ENCODE measurements around the gene ABHD2.
"Not testable (repeated sequence)": the region's sequence is repeated elsewhere in the genome, so short reads cannot be mapped to it uniquely, and the experiment has no call there.

ABHD2 gene

DNA sequence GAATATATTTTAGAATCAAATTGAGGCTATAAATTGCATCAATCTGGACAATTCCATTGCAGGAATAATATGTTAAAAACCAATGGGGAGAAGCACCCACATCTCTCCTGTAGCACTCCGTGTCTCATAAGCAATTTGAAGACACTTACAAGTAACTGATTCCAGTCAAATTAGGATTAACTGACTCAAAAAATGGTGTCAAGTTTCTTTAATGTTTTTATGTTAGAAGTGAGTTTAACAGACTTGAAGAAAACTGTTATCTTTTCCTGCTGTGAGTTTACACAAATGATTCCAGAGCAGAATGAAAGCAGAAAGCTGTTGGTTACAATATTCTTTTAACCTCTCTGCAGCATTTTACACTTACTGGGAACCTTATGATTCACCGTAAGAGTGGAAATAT is 109.9 kb downstream of the ABHD2 start:
- DNase-seq, result no peak

DNA sequence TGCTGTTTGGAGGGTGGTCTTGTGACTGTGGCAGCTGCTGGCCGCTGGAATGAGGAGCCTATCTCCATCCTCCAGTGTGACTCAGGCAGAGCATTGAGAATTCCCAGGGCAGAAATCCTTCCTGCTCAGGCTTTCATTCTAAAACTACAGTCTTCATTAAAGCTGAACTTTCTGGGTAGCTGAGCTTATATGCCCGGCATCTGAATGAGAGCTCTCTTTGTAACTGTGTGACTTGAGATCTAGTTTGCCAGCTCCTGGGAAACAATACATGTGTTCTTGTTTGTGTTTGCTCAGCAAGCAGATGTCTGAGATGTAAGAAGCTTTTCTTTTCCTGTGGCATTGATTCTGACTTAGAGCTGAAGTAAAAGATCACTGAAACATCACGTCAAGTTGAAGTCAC is 110.7 kb downstream of the ABHD2 start:
- DNase-seq, result no peak

DNA sequence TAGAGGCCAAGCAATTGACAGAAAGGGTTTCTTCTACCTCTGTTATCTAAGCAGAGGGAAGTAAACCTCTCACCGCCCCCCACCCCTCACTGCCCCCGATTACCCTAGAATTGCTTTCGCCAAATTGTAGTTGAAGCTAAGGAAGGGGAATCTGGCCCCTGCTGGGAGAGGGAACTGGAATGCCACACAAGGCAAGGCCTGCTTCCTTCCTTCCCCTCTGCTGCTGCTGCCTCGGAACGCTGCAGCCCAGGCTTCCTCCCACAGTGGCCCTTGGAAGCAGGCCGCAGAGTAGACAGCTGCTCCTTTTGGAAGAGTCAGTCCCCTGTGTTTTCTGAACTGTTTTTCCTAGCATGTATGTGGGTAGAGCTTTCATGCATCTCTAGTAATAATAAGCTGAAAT is 111.5 kb downstream of the ABHD2 start:
- no peak for DNase-seq

DNA sequence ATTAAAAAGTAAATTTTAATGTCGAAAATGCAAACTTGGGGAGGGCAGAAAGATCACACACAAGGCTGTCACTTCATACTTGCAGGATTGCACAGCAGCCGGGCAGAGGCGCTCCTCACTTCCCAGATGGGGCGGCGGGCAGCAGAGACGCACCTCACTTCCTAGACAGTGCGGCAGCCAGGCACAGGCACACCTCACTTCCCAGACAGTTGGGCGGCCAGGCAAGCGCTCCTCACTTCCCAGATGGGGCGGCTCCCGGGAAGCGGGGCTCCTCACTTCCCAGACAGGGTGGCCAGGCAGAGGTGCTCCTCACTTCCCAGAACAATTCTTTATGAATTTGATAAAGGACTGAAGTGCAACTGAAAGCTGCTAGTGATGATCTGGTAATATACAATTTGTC is 111.9 kb downstream of the ABHD2 start:
- DNase-seq, result no peak

DNA sequence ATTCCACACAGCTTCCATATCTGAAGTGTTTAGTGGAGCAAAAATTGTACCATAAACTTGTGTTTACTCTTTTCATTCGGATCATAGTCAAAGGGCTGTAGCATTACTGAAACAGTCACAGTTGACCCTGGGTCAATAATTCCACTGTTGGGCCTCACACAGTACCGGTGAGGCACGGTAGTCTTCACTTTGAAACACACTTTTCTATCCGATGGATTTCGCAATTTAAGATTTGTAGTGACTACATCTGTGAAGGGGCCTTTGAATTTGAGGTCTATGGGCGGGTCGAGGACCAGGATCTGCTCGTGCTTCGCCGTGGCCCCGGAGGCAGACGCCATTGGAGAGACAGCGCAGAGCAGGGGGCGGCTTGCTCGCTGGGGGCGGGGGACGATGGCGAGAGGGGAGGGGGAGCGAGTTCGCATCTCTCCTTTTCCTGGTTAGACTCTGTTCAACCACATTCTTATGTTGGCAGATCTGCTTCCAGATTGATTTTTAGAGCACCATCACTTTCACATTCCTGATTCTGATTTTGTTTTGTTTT is 113.3 kb downstream of the ABHD2 start:
- no peak for DNase-seq

DNA sequence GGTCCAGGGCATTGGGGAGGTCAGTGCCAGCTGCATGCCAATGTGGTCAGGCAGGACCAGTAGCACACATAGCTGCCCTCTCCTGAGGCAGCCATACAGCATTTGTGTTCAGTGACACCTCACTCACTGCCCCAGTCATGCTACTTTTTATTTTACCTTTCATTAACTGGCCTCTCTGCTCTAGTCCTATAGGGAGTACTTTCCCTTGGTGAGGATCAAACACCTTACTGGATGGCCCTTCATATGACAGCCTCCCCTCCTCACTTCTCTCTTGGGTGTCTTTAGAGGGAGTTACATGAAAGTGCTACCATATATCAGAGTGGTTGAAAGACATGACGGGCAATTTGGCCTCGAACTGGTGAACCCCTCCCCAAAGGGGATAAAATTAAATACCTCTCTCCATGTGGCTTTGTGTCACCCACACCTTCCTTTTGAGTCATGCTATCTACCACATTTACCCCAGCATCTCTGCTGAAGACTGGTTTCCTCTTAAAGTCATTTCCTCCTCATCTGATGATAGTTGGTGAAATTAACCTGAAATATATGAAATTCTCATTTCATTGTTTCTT is 115.5 kb downstream of the ABHD2 start:
- DNase-seq, result peak; percentile 46

DNA sequence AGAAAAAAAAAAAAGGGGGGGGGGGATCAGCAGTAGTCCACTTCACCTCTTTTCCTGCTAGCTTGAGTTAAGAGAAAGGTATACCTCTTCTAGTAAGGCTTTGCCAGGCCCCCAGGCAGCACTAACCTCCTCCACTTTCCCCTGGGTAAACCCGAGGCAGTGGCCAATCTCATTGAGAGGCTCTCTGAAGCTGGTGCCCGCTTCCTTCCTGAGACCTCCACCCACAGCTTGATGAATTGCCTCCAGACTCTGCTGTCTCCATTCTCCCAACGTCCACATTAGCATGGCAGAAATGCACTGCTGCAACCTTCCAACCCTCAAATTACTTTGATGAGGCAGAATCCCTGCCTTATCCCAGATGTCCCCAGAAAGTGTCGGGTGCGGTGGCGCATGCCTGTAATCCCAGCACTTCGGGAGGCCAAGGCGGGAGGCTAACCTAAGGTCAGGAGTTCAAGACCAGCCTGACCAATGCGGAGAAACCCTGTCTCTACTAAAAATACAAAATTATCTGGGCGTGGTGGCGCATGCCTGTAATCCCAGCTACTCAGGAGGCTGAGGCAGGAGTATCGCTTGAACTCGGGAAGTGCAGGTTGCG is 117.8 kb downstream of the ABHD2 start:
- DNase-seq, result no peak

DNA sequence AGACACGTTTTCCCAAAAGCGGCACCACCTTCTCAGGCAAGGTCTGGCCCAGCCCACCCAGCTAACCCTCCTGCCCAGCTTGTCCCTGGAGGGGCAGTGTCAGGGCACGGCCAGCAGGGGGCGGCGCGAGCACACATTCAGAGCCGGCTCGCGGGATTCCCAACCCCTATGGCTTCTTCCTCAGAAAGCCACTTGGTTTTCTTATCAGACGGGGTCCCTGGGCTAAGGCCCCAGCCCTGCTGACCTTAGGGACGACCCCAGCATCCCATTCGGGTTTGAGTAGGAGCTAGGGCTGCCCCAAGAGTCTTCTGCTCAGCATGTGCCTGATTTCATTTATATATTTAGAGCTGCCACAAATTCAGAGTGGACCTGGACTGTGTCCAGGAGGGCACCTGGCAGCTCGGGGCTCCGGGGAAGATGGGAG is 118.7 kb downstream of the ABHD2 start:
- DNase-seq, result peak; percentile 79

DNA sequence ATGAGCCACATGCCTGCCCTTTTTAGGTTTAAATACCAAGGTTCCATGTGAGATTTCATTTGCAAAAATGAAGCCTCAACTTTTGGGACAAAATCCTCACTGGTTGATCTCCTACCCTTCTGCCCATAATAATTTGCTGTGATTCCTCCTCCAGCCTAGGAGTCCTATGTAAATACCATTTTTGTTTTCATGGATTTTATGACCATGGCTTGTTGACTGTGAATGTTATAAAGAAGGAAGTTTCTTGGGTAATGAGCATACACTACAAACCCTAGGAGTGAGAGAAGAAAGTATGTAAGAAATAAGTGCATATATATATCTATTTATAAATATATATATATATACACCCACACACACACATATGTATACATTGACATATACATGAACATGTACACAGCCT is 120.0 kb downstream of the ABHD2 start:
- DNase-seq, result no peak

DNA sequence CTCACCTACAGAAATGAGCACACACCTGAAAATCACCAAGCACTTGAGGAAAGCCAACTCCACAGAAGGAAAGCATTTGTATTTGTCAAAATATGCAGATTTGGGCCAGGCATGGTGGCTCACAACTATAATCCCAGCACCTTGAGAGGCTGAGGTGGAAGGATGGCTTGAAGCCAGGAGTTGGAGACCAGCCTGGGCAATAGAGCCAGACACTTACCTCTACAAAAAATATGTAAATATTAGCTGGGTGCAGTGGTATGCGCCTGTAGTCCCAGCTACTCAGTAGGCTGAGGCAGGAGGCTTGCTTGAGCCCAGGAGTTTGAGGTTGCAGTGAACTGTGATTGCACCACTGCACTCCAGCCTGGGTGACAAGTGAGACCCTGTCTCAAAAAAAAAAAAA is 120.8 kb downstream of the ABHD2 start:
- DNase-seq, result no peak

DNA sequence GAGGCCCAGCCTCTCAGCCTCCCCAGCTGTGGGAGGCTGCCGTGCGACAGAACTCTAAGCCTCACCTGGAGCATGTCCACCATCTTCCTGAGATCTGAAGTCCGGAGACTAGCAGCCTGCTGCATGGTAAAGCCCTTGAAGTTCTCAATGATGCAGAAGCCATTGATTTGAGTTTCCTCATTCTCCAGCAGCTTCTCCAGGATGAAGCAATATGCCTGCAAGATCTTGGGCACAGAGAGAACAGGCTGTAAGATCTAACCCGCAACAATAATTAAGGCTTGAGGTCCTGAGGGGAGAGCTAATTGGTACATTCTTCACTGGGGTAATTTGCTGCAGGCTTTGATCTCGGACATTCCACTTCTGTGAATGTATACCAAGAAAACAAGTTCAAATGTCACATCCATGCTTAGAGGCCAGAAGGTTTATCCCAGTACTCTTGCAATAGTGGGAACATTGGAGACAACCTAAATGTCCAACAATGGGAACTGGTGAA is 123.5 kb downstream of the ABHD2 start:
- DNase-seq, result no peak

DNA sequence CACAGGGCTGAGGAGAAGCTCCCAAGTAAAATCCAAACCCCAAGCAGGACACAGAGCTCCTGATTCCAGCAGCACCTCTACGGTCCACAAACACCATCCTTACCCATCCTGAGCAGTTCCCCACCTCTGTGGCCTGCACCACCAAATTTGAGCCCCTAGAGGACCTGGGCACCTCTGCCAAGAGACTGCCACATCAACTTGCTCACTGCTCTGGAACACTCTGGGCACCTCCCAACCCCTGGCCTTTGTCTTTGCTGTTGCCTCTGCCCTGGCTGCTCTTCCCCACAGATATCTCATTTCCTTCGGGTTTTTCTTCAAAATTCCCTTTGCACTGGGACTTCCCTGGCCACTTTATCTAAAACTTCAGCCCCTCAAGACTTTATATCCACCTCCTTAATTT is 127.4 kb downstream of the ABHD2 start:
- DNase-seq, result no peak

DNA sequence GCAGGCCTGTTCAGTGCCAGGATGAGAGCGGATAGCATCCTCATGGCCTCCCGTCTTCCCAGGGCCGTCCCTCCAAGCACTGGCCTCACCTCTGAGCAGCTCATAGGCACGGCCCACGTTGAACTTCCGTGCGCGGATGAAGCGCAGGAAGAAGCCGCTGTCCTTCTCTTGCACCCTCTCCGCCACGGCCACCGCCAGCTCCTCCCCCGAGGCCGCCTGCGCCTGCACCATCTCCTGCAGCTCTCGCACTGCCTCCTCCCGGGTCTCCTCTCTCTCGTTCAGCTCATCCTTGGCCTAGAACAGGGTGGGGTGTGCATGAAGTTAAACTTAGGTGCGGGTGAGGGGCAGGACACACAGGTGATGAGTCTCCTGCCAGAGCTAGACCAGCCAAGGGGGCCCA is 128.8 kb downstream of the ABHD2 start:
- no peak for DNase-seq

DNA sequence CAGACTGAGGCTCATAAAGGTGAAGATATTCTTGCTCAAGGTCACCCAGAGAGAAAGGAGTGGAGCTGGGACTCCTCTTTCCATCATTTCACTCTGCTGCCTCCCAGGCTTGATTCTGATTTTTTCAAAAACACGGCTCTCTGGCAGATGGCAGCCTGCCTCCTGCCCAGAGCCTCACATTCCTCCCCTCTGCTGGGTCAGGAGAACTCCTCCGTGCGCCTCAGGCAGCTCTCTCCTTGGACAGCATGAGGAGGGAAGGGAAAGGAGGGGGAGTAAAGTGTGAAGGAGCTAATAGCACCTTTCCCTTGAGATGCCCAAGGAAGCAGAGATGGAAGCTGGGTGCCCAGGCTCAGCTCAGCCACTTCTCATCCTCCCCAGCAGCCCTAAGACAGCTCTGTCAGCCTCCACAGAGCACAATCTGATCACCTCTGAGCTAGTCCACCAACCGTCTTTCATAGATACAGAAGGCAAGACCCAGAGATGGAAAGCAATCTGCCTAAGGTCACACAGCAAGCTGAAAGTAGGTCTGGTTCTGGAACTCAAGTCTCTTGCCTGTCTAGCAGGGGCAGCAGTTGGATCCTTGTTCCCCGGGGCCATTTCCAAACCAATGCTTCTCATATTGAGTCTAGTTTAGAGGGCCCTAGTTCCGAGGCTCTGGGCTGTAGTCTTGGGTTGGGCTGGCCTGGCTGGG is 129.6 kb downstream of the ABHD2 start:
- no peak for DNase-seq

DNA sequence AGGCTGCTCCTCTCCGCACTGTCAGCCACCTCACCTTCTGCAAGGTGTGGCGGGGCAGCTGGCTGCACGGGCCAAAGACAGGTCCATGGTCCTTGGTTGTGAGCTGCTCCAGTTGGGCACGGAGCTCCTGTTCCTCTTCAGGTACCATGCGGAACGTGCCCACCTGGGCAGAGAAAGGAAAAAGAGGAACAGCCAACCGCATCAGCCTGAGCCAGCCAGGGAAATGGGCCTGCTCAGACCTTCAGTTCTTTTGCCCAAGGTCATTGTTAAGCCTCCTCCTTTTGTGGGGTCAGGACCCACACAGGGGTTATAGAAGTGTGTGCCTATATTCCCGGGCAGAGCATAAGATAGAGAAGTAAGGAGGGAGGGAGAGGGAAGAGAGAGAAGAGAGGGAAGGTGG is 130.3 kb downstream of the ABHD2 start:
- no peak for DNase-seq

DNA sequence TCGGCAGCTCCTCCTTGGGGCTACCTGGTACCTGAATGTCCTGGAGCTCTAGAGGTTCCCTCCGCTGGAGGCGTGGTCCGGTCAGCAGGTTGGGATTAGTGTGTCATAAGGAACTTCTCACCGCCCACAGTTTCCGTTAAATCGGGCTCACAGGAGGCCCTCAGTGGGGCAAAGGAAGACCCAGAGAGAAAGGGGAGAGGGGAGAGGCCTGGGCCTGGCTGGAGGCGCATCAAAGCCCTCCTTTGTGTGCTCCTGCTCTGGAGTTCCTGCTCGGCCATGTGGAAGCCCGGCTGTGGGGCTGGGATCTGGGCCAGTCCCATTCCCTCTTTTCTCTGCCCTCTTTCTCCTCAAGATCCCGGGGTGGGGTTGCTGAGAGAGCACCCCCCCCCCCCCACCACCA is 133.3 kb downstream of the ABHD2 start, which contains the start of gene RLBP1:
TSS of gene RLBP1 (minus strand) at position 37 of the 400 bp plus-strand sequence. CDS start 2,604 bp downstream, outside the sequence.
- no peak for DNase-seq

DNA sequence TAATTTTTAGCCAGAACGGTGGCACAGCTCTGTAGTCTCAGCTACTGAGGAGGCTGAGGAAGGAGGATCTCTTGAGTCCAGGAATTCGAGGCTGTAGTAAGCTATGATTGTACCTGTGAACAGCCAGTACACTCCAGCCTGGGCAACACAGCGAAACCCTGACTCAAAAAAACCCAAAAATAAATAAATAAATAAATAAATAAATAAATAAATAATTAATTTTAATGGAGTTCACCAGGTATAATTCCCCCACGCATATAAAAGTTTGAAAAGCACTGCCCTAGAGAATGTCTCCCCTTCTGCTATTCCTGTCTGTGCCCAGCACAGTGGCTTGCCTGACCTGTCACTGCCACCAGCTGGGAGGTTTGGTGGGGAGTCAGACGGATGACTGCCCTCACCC is 137.3 kb downstream of the ABHD2 start:
- no peak for DNase-seq

DNA sequence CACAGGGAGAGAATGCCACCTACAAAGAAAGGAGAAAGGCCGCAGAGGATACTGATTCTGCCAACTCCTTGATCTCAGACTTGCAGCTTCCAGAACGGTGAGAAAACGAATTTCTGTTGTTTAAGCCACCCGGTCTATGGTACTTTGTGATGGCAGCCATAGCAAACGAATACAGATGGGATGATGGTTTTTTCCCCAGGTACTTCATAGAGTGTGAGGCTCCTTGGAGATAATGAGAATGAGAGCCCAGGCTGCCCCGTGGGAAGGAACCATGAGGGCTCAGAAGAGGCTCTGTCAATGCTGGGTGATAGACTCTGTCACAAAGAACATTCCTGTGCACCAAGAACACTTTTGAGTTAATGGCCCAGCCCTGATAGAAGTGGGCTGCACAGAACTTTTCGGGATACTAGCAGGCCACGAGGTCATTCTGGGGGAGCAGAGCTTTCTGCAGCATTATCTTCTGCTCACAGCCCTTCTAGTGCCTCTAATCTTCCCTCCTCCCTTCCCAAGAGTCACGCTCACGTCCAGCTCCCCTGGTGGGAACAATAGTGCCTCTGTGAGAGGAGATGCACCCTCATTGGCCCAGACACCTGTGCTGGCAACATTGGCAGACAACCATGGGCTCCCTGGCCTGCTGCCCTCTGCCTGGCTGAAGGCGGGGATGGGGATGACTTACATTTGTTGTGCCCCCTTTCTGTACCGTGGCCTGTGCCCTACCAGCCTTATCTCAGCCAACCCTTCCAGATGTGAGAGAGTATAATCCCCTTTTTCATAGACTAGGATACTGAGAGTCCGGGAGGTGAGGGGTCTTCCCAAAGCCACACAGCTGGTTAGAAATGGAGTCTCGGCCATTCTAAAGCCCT is 138.3 kb downstream of the ABHD2 start:
- no peak for DNase-seq

DNA sequence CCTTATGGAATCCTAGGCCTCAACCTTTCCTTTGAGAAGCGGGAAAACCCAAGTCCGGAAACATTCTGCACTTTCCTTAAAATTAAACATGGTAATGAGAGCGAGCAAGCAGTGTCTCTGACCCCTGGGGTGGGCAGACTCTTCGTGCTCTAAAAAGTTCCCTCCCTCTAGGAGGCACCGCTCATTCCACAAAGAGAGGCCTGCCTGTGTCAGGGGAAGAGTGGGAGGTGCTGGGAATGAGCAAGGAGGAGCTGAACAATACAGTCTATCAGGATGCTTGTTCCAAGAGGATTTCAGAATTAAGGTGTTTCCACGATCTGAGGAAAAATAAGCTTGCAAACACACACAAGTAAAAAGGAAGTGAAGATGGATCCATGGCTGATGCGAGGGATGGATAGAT is 139.2 kb downstream of the ABHD2 start:
- DNase-seq, result no peak

DNA sequence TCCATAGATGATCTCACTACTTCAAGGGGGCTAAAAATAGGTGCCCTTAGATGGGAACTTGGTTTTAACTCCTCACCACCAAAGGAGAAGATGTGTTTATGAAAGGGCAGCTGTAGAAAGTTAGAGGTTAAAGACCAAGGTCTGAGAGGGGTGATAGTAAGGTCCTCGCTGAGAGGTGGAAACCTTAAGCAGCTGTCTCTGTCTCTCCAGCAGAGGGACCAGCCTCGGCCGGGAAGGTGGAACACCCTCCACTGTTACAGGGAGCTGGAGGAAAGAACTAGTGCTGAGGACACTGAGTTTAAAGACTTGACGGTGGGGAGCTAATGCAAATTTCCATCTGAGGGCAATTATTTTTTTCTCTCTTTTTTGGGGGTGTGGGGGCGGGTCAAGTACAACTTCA is 142.0 kb downstream of the ABHD2 start:
- DNase-seq, result no peak

DNA sequence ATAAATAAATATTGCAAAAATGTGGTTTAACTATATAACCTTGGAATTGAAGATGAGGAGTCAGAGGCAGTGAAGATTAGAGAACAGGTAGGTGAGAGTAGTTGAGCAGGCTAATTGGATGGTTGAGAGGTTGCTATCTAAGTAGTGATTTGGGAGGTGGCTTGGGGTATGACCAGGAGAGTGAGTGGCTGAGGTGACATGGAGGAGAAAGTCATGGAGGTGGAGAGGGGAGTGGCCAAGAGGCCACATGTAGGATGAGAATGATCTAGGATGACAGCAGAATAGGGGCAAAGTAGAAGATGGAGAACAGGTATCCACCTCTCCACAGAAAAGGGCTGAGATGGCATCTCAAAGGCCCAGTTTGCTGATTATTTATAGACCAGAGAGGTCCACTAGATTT is 143.6 kb downstream of the ABHD2 start:
- no peak for DNase-seq

DNA sequence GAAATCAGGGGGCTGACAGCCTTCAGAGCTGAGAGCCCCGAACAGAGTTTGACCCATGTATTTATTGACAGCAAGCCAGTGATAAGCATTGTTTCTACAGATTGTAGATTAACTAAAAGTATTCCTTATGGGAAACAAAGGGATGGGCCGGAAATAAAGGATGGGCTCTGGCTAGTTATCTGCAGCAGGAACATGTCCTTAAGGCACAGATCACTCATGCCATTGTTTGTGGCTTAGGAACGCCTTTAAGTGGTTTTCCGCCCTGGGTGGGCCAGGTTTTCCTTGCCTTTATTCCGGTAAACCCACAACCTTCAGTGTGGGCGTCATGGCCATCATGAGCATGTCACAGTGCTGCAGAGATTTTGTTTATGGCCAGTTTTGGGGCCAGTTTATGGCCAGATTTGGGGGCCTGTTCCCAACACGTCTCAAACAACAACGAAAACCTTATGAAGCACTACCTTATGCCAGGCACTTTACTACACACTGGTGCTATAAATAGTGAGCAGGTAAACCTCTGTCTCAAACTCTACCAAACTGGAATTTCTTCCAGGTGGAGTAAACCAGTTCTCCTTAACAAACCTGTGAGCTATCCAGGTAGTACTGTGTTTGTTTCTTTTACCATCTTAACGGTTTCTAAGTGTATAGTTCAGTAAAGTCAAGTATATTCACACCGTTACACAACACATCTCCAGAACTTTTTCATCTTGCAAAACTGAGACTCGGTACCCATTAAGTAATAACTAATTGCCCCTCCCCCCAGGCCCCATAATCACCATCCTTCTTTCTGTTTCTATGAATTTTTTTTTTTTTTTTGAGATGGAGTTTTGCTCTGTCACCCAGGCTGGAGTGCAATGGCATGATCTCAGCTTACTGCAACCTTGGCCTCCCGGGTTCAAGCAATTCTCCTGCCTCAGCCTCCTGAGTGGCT is 151.9 kb downstream of the ABHD2 start:
- not testable (repeated sequence) for DNase-seq
